HL-60 (cell line): ENCODE results near the gene TIMP4.

Experiments used
- DNase-seq, 2 experiments: peaks; one replicate each; pipeline ENCODE4 v3.0.0-alpha.2; 2010 to 2020; ENCODE audit warnings: low read depth in 1 of 2, low spot score in 1 of 2
- H3K27ac ChIP-seq: fragments of 250-450 bp; sonication (Bioruptor Pico); replicated peaks from 2 replicates; pipeline ENCODE4 v1.5.1; 2020; ENCODE audit warnings: mild to moderate bottlenecking, moderate library complexity
- H3K27me3 ChIP-seq: fragments of 250-450 bp; sonication (Bioruptor Pico); 2 replicates; pipeline ENCODE4 v1.5.1; 2021; ENCODE audit warnings: mild to moderate bottlenecking, moderate library complexity; ENCODE audit not compliant: insufficient read depth, poor library complexity, severe bottlenecking
- H3K4me3 ChIP-seq: replicated peaks from 2 replicates; pipeline ENCODE4 v1.5.1; 2011; ENCODE audit warnings: mild to moderate bottlenecking, control low read depth, low read length; ENCODE audit not compliant: insufficient read depth
- GABPA ChIP-seq: IDR thresholded peaks from 2 replicates; pipeline ENCODE4 v1.6.1; 2012; ENCODE audit warnings: low read depth
- POLR2AphosphoS5 ChIP-seq: IDR thresholded peaks from 2 replicates; pipeline ENCODE4 v1.6.1; 2012; ENCODE audit warnings: low read depth
- SPI1 ChIP-seq: IDR thresholded peaks from 2 replicates; pipeline ENCODE4 v1.6.1; 2012; ENCODE audit warnings: low read depth, mild to moderate bottlenecking, borderline replicate concordance
- TF ChIP-seq, protein P1 (sequence below): IDR thresholded peaks from one replicate; pipeline ENCODE4 v1.5.1; 2011; ENCODE audit warnings: low read length, control low read depth, inconsistent platforms; ENCODE audit not compliant: insufficient read depth
- TF ChIP-seq, protein P2 (sequence below): IDR thresholded peaks from 2 replicates; pipeline ENCODE4 v1.6.1; 2012; ENCODE audit warnings: low read depth; ENCODE audit not compliant: insufficient replicate concordance

TIMP4 gene

DNA sequence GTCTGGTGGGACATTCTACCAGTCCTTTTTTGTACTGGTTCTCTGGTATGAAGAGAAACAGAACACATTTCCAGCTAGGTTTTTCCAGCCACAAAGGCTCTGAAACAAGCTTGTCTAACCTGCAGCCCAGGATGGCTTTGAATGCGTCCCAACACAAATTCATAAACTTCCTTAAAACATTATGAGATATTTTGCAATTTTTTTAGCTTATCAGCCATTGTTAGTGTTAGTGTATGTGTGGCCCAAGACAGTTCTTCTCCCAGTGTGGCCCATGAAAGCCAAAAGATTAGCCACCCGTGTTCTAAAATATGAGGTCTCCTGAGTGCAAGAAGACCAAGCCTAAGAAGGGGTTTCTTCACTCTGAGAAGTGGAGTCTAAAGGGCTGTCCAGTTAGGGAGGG, 18.4 kb upstream of the TIMP4 start:
- H3K4me3 ChIP-seq: no peak overlapping the region
- H3K27ac ChIP-seq: no peak overlapping the region; the same call in 1 of the 2 replicates
- TF ChIP-seq SPI1 (no peak), GABPA (no peak), POLR2AphosphoS5 (no peak)
- TF ChIP-seq, protein P1, sequence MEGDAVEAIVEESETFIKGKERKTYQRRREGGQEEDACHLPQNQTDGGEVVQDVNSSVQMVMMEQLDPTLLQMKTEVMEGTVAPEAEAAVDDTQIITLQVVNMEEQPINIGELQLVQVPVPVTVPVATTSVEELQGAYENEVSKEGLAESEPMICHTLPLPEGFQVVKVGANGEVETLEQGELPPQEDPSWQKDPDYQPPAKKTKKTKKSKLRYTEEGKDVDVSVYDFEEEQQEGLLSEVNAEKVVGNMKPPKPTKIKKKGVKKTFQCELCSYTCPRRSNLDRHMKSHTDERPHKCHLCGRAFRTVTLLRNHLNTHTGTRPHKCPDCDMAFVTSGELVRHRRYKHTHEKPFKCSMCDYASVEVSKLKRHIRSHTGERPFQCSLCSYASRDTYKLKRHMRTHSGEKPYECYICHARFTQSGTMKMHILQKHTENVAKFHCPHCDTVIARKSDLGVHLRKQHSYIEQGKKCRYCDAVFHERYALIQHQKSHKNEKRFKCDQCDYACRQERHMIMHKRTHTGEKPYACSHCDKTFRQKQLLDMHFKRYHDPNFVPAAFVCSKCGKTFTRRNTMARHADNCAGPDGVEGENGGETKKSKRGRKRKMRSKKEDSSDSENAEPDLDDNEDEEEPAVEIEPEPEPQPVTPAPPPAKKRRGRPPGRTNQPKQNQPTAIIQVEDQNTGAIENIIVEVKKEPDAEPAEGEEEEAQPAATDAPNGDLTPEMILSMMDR: no peak
- TF ChIP-seq, protein P2, sequence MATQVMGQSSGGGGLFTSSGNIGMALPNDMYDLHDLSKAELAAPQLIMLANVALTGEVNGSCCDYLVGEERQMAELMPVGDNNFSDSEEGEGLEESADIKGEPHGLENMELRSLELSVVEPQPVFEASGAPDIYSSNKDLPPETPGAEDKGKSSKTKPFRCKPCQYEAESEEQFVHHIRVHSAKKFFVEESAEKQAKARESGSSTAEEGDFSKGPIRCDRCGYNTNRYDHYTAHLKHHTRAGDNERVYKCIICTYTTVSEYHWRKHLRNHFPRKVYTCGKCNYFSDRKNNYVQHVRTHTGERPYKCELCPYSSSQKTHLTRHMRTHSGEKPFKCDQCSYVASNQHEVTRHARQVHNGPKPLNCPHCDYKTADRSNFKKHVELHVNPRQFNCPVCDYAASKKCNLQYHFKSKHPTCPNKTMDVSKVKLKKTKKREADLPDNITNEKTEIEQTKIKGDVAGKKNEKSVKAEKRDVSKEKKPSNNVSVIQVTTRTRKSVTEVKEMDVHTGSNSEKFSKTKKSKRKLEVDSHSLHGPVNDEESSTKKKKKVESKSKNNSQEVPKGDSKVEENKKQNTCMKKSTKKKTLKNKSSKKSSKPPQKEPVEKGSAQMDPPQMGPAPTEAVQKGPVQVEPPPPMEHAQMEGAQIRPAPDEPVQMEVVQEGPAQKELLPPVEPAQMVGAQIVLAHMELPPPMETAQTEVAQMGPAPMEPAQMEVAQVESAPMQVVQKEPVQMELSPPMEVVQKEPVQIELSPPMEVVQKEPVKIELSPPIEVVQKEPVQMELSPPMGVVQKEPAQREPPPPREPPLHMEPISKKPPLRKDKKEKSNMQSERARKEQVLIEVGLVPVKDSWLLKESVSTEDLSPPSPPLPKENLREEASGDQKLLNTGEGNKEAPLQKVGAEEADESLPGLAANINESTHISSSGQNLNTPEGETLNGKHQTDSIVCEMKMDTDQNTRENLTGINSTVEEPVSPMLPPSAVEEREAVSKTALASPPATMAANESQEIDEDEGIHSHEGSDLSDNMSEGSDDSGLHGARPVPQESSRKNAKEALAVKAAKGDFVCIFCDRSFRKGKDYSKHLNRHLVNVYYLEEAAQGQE: no peak
- no peaks in the 10 kb centered on the region for H3K27me3 ChIP-seq
- no peak for DNase-seq

DNA sequence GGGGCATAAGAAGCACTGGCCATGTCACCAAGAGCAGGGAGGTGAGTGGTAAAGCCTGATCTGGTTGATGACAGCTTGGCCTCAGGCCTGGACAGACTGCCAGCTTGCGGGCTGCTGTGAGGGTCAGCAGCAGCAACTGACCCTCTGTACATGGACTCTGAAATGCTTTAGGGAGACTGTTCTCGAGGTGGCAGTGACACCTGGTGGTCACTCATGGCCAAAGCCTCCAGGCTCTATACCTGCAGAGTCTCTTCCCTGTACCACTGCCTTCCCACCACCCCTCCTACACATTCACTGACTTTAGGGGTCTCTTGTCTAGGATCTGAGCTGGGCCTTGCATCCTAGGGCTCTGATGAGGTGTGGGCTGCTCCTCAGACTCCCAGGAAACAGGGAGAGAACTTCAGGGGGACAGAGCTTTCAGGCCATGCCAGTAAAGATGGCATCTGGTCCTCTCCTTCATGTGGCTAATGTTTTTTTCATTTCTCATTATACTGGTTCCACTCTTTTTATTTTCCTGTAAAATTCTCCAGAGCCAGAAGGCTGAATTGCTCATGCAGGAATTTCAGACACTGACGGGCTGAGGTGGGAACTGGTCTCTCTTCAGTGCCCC, 17.2 kb upstream of the TIMP4 start:
- TF ChIP-seq SPI1 (no peak), POLR2AphosphoS5 (no peak), GABPA (no peak)
- TF ChIP-seq, protein P2: no peak
- TF ChIP-seq, protein P1: peak; percentile 91
- no peak overlapping the region for H3K4me3 ChIP-seq
- no peaks in the 10 kb centered on the region for H3K27me3 ChIP-seq
- peak in 1 of 2 experiments; percentile 51 for DNase-seq
- no peak overlapping the region for H3K27ac ChIP-seq

DNA sequence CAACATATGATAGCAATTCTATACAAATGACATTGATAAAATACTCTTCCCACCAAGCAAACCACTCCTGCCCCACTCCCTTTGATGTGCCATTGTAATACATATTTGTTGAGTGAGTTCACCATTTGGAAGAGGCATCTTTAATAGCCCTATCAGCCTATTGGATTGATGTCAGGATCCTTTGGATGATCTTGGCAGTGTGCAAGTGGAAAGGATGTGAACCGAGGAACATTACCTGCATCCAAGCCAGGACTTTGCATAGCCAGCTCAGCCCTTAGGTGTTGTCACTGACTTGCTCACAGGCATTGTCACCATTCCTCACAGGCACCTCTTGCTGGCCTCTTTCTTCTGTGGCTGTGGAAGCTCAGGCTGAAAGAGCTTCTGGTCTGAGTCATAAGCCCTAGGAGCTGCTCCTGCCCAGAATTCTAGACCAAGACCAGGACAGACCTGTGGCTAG, 16.5 kb upstream of the TIMP4 start:
- Histone ChIP-seq H3K27ac (no peak overlapping the region), H3K27me3 (no peaks in the 10 kb centered on the region), H3K4me3 (no peak overlapping the region)
- TF ChIP-seq, protein P1: no peak
- TF ChIP-seq, protein P2: no peak
- TF ChIP-seq SPI1 (no peak), POLR2AphosphoS5 (no peak), GABPA (no peak)
- DNase-seq: no peak
